Measurements from ENCODE around the gene PRKAG2.
A peak's percentile ranks its signal among the peaks of the same experiment; 100 is the strongest.
"Not testable (repeated sequence)": the region's sequence is repeated elsewhere in the genome, so short reads cannot be mapped to it uniquely, and the experiment has no call there.

The PRKAG2 gene

GRCh38 chr7:151876899-151877777 lies at the start of gene PRKAG2:
TSS of gene PRKAG2 (minus strand) at chr7:151877115. CDS start at chr7:151876620, 495 bp downstream.
- peak; percentile 81 to 85 for DNase-seq

DNA sequence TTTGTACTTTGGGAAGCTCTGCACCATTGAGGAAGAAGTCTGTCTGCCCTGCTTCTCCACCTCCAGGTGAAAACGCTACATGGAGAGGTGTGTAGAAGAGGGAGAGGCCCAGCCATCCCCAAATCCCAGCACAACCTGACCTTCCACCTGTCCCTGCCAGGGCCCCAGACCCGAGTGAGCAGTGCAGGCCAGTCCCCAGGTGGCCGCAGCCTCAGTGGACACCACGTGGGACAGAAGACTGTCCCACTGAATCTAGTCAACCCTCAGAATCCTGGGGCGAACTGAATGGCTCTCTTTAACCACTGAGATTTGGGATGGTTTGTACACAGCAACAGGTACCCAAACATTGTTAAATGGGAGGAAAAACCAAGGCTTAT lies 49.4 kb upstream of the PRKAG2 start:
- DNase-seq: no peak

- no peak for DNase-seq
Measured at GRCh38 chr7:151925446-151926335, 48.8 kb upstream of the PRKAG2 start.

- no peak for DNase-seq
Measured at GRCh38 chr7:151924508-151924907, 47.6 kb upstream of the PRKAG2 start.

GRCh38 chr7:151924001-151924400 lies 47.1 kb upstream of the PRKAG2 start:
- DNase-seq: no peak

GRCh38 chr7:151923097-151923876 lies 46.4 kb upstream of the PRKAG2 start:
- no peak for DNase-seq

DNA sequence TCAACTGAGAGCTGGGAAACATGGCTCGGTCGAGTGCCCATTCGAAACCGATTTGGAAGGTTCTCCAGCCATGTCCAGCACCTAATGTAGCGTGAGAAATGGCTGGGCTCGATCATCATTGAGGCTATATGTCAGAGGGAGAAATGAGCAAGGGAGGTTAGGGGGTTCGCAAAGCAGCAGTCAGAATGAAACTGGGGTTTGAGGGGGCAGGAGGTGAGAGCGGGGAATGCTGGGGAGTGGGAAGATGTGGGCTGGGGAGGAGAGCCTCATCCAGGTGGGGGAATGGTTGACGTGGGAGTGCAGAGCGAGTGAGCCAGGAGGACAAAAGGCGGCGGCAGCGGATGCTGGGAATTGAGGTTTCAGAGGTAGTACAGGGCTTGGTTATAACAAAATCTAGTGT lies 44.5 kb upstream of the PRKAG2 start:
- DNase-seq: no peak

DNA sequence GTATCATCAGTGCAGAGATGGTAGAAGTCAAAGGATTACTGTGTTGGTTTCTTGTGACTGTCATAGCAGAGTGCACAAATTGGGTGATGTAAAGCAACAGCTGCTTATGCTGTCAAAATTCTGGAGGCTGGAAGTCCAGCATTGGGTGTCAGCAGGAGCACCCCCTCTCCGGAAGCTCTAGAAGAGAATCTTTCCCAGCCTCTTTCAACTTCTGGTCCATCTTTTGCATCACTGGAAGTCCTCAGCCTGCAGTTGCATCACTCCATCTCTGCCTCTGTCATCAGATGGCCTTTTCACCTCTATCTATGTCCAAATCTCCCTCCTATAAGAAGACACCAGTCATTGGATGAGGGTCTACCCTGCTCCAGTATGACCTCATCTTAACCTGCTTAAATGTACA lies 43.6 kb upstream of the PRKAG2 start:
- no peak for DNase-seq

DNA sequence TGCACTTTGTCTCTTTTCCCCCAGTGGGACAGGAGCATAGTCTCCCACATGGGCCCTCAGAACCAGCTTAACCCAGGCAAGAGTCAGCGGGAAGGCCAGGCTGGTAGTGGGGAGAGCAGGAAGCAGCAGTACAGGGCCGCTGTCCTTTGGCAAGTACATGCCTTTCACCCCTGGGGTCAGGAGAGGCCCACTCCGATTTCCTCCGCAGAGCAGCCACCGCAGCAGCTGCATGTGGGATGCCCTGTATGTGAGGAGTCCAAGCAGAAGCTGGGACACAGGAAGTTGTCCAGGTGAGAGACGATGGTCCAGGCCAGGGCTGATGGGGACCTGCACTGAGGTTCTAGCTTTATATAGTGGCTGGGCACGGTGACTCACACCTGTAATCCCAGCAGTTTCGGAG lies 42.7 kb upstream of the PRKAG2 start:
- no peak for DNase-seq

GRCh38 chr7:151918510-151918843 lies 41.6 kb upstream of the PRKAG2 start:
- DNase-seq: no peak

- DNase-seq: no peak
Measured at GRCh38 chr7:151917791-151918509, 41.0 kb upstream of the PRKAG2 start.

GRCh38 chr7:151914051-151914450 lies 37.1 kb upstream of the PRKAG2 start:
- no peak for DNase-seq

- not testable (repeated sequence) for DNase-seq
Measured at GRCh38 chr7:151910655-151911054, 33.7 kb upstream of the PRKAG2 start.

DNA sequence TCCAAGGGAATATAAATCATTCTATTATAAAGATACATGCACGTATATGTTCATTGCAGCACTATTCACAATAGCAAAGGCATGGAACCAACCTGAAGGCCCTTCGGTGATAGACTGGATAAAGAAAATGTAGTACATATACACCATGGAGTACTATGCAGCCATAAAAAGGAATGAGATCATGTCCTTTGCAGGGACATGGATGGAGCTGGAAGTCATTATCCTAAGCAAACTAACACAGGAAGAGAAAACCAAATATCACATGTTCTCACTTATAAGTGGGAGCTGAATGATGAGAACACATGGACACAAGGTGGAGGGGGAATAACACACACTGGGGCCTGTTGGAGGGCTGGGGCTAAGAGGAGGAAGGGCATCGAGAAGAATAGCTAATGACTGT lies 30.2 kb upstream of the PRKAG2 start:
- DNase-seq: not testable (repeated sequence)

GRCh38 chr7:151905766-151906165 lies 28.9 kb upstream of the PRKAG2 start:
- DNase-seq: no peak

GRCh38 chr7:151905353-151905752 lies 28.4 kb upstream of the PRKAG2 start:
- DNase-seq: no peak

GRCh38 chr7:151904270-151904669 lies 27.4 kb upstream of the PRKAG2 start:
- DNase-seq: no peak

DNA sequence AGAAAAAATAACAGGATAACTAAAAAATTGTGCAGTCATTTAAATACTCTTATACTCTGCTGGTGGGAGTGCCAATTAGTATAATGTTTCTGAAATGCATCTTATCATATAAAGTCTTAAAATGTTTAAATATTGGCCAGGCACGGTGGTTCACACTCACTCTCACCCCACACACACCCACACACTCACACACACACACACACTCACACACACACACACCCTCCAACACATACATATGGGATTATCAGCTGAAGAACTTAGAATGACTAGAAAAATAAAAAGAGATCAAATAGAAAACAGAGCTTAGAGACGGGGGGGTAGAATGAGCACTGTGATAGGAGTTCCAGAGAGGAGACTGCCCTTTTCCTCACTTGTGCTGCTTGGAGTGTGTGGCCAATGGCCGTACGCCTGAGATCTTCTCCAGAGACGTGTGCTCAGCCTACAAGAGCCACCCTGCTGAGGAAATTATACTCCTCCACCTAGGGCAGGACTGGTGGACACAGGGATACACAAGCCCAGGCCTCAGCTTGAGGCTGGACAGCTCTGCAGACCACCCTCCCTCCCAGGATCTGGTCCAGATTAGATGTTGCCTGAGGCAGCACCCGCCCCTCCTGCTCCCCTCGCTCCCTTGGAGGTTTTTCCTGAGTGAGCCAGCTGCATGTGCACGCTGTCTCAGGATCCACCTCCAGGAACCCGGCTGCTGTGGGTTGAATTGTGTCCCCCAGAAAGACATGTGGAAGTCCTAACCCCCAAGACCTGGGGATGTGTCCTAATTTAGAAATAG lies 26.5 kb upstream of the PRKAG2 start:
- no peak for DNase-seq

- no peak for DNase-seq
Measured at GRCh38 chr7:151902311-151902710, 25.4 kb upstream of the PRKAG2 start.

- no peak for DNase-seq
Measured at GRCh38 chr7:151901828-151902227, 24.9 kb upstream of the PRKAG2 start.

- no peak for DNase-seq
Measured at GRCh38 chr7:151900986-151901621, 24.2 kb upstream of the PRKAG2 start.
